SK-N-SH (cell line): Measurements from ENCODE around the gene LRRC57.

Source experiments
- CHD2 ChIP-seq: fragments of 150-350 bp; IDR thresholded peaks from 2 replicates; pipeline ENCODE4 v1.6.1; 2018; ENCODE audit warnings: low read length; ENCODE audit not compliant: partially characterized antibody
- GABPA ChIP-seq: IDR thresholded peaks from 2 replicates; pipeline ENCODE4 v1.4.0; 2012; ENCODE audit warnings: low read depth, mild to moderate bottlenecking
- RFX5 ChIP-seq: IDR thresholded peaks from 2 replicates; pipeline ENCODE4 v1.6.1; 2012; ENCODE audit warnings: mild to moderate bottlenecking, improper control_type of control experiment, low read length
- SIN3A ChIP-seq: IDR thresholded peaks from 2 replicates; pipeline ENCODE4 v1.6.1; 2012; ENCODE audit warnings: low read depth, mild to moderate bottlenecking, low read length, moderate library complexity, borderline replicate concordance
- YY1 ChIP-seq: IDR thresholded peaks from 2 replicates; pipeline ENCODE4 v1.4.0; 2012; ENCODE audit warnings: low read depth, mild to moderate bottlenecking
- TF ChIP-seq, protein P1 (sequence below): fragments of 200-600 bp; sonication (generic); IDR thresholded peaks from 2 replicates; pipeline ENCODE4 v1.6.1; 2017; ENCODE audit warnings: antibody characterized with exemption, mild to moderate bottlenecking, moderate library complexity

DNA sequence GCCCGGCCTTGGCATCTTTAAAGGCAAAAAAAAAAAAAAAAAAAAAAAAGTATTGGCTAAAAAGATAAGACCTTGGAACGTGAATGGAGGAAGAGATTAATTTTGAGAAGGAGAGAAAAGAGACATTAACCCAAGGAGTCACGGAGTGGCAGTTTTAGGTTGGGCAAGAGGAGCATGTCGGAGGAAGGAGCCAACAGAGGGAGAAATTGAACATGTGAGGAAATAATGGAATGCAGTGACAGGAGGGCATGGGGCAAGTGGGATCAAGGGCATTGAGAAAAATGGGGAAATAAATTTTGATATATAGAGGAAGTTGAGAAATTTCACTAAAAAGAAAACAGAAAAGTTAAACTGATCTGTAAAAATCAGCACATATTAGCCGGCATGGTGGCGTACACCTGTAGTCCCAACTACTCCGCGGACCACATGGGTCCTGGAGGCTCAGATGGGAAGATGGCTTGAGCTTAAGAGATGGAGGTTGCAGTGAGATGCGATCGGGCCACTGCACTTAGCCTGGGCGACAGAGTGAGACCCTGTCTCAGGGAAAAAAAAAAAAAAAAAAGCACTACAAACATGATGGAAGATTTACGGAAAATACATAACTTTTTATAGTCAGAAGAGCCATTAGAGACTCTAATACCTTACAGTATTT lies 1.3 kb upstream of the LRRC57 start:
- TF ChIP-seq RFX5, result no peak
- TF ChIP-seq, protein P1, sequence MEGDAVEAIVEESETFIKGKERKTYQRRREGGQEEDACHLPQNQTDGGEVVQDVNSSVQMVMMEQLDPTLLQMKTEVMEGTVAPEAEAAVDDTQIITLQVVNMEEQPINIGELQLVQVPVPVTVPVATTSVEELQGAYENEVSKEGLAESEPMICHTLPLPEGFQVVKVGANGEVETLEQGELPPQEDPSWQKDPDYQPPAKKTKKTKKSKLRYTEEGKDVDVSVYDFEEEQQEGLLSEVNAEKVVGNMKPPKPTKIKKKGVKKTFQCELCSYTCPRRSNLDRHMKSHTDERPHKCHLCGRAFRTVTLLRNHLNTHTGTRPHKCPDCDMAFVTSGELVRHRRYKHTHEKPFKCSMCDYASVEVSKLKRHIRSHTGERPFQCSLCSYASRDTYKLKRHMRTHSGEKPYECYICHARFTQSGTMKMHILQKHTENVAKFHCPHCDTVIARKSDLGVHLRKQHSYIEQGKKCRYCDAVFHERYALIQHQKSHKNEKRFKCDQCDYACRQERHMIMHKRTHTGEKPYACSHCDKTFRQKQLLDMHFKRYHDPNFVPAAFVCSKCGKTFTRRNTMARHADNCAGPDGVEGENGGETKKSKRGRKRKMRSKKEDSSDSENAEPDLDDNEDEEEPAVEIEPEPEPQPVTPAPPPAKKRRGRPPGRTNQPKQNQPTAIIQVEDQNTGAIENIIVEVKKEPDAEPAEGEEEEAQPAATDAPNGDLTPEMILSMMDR, result no peak
- no peak for TF ChIP-seq SIN3A
- no peak for TF ChIP-seq CHD2
- no peak for TF ChIP-seq YY1
- no peak for TF ChIP-seq GABPA
